ENCODE data around the gene UBN2. TPM values are rescaled to one million over a fixed set of nuclear protein-coding genes. Genes with fewer than 3 reads are reported as not detected.

UBN2 gene
- total RNA-seq, 4 donors from 2014 or later = 11.6 to 20.2 (median 13.8) TPM

DNA sequence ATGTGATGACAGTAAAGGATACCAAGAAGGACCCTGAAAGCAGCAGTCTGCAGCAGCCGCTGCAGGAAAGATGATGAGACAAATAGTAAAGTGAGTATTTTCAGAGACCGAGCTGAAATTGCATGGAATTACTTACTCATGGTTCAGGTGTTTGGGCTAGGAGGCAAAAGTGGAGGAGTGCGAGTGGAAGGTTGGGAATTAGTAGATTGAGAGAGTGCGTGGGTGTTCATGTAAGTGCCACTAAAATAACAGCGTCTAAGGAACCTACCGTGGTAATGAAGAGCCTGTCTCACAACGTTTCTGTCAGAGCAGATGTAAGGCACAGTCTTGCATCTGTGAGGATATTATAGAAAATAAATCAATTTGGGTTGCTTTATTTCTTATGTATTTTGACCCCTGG lies 61.8 kb downstream of the UBN2 start:
- TF ChIP-seq, protein P1, sequence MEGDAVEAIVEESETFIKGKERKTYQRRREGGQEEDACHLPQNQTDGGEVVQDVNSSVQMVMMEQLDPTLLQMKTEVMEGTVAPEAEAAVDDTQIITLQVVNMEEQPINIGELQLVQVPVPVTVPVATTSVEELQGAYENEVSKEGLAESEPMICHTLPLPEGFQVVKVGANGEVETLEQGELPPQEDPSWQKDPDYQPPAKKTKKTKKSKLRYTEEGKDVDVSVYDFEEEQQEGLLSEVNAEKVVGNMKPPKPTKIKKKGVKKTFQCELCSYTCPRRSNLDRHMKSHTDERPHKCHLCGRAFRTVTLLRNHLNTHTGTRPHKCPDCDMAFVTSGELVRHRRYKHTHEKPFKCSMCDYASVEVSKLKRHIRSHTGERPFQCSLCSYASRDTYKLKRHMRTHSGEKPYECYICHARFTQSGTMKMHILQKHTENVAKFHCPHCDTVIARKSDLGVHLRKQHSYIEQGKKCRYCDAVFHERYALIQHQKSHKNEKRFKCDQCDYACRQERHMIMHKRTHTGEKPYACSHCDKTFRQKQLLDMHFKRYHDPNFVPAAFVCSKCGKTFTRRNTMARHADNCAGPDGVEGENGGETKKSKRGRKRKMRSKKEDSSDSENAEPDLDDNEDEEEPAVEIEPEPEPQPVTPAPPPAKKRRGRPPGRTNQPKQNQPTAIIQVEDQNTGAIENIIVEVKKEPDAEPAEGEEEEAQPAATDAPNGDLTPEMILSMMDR (IDR thresholded peaks at IDR 0.05; ENCODE audit: low read depth) = no peak

DNA sequence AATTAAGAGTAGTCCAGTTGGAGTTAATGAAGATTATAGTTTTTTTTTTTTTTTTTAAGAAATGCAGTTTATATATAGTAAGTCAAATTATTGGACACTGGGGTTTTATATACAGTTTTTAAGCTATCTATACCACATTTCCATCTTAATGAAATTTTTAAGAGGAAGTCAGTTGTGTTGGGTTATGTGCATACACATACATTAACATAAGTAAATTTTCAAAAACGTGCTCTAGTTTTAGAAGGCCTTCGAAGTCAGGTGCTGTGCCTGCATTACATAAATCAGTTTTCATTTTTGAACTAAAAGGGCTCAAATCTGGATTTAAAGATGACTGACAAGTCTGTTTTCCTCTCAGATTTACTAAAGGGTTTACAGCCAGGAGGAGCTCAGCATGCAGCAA lies 62.5 kb downstream of the UBN2 start:
- TF ChIP-seq, protein P1 (IDR thresholded peaks at IDR 0.05; ENCODE audit: low read depth) = no peak

DNA sequence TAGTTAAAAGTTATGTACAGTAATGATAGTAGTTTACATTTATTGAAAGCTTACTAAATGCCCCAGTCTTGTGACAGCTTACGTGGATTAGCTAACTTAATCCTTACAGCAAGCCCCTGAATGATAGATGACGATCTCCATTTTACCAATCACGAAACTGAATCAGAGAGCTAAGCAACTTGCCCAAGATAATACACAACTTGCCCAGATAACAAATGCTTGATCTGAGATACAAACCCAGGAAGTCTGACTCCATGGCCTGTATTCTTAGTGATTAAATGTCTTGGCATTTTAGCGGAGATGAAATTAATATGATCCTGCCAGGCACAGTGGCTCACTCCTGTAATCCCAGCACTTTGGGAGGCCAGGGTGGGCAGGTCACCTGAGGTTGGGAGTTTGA lies 63.2 kb downstream of the UBN2 start:
- TF ChIP-seq, protein P1 (IDR thresholded peaks at IDR 0.05; ENCODE audit: low read depth) = no peak

DNA sequence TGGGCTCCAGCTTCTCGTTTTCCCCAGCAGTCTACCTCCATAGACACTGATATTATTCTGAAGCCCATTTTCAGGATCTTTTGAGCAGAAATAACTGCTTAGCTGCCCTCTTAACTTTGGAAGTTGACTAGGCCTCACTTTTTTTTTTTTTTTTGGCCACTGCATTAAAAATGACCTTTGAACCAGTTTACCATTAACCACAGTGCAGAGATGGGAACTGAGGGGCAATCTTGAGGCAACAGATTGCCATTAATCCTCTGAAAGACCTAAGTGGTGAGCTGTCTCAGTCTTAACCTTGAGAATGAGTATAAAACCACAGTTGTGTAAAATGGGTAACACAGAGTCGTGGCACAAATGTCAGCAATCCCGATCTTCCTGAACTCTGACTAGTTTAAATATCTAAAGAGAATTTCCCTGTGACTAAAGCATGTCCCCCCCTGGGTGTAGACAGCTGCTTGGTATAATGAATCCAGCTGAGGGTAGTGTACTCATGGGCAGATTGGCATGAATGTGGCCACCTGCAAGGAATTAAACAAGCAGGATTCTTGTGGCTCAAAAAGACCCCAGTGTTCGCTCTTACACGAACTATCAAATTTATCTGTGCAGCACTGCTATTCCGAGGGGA lies 64.0 kb downstream of the UBN2 start:
- TF ChIP-seq, protein P1 (IDR thresholded peaks at IDR 0.05; ENCODE audit: low read depth) = no peak

DNA sequence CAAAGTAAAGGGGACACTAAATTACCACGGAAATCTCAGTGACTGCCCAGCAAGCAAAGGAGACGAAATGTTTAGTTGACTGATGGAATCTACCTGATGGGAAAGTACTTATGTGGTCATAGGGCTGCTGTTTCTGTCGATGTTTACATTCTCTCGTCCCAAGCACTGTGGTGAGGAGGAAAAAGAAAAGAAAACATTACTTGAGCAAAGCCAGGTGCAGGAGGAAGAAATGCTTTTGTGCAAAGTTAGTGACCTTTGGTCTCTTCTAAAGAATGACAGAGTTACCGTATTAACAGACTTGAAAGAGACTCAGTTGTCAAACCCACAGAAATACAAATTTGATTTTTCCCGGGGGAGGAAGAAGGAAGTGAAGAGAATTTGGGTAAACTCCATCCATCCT lies 66.8 kb downstream of the UBN2 start:
- TF ChIP-seq, protein P1 (IDR thresholded peaks at IDR 0.05; ENCODE audit: low read depth) = no peak

DNA sequence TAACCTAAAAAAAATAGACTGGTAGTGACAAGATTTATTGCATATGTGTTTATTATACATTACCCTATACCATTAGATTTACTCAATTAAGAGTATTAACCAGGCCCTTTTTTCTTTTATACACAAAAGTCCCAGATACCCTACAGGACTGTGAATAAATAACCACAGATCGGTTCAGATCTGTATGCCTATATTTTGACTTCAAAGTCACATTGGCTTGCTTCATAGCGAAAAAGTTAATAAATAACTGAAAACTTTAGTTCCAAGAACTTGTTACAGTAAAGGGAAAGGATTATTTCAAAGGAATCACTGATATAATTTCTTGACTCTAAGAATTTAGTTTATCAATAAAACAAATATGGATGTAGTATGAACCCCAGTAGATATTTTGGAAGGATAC lies 68.3 kb downstream of the UBN2 start:
- TF ChIP-seq, protein P1 (IDR thresholded peaks at IDR 0.05; ENCODE audit: low read depth) = no peak

DNA sequence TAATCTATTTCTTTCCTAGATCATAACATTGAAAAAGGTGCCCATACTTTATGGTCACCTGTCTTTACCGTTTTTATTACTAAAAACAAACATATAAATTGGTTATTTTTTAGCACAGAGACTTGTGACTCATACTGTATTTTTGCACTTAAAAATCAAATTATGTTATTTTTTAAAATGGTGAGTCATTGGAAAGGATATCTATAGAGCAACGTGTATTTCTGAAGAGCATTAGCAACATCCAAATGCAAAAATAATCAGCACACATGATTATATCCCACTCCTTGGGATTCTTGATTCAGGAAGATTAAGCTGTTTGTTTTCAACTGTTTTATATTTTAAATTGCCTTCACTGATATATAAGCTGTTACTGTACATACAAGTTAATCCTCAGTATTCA lies 69.4 kb downstream of the UBN2 start:
- TF ChIP-seq, protein P1 (IDR thresholded peaks at IDR 0.05; ENCODE audit: low read depth) = no peak

Data from subcutaneous adipose tissue (tissue), 4 donors.